K562 (cell line): Measurements from ENCODE around the gene FUCA1. TPM values are rescaled to one million over a fixed set of nuclear protein-coding genes. Genes with fewer than 3 reads are reported as not detected.

Experiments
- ATF3 ChIP-seq, 2 experiments: fragments of 450-650 bp in 1 of 2; sonication (generic) in 1 of 2; formaldehyde crosslinking in 1 of 2; IDR thresholded peaks in 1 of 2; conservative IDR thresholded peaks in 1 of 2; 2 replicates each; pipeline versions ENCODE4 v1.6.1 to v1.8.1; 2016 to 2023; ENCODE audit warnings: mild to moderate bottlenecking in 2 of 2, moderate library complexity in 2 of 2, inconsistent platforms in 1 of 2, missing genetic modification reagents in 1 of 2
- BCLAF1 ChIP-seq, 2 experiments: fragments of 450-650 bp in 1 of 2; IDR thresholded peaks; 2 replicates each; pipeline ENCODE4 v1.6.1; 2011 to 2017; ENCODE audit warnings: low read depth in 2 of 2, antibody characterized with exemption in 1 of 2, borderline replicate concordance in 1 of 2, low read length in 1 of 2, mild to moderate bottlenecking in 1 of 2, mixed read lengths in 1 of 2; ENCODE audit not compliant: control insufficient read depth in 1 of 2
- CC2D1A ChIP-seq: fragments of 450-650 bp; IDR thresholded peaks from 2 replicates; pipeline ENCODE4 v1.6.1; 2017; ENCODE audit warnings: mild to moderate bottlenecking
- DDX20 ChIP-seq: fragments of 450-650 bp; IDR thresholded peaks from 2 replicates; pipeline ENCODE4 v1.6.1; 2016; ENCODE audit warnings: missing genetic modification characterization, low read depth, mild to moderate bottlenecking, missing compliant biosample characterization, moderate library complexity
- KAT7 ChIP-seq: sonication (generic); formaldehyde crosslinking; IDR thresholded peaks from 2 replicates; pipeline ENCODE4 v1.8.0; 2022; ENCODE audit warnings: missing genetic modification reagents, mild to moderate bottlenecking, borderline replicate concordance
- RBM34 ChIP-seq: fragments of 200-400 bp; formaldehyde crosslinking; IDR thresholded peaks from 2 replicates; pipeline ENCODE4 v1.6.1; 2018; ENCODE audit warnings: low read length, borderline replicate concordance; ENCODE audit not compliant: insufficient read depth
- STAG1 ChIP-seq: sonication (generic); formaldehyde crosslinking; IDR thresholded peaks from 2 replicates; pipeline ENCODE4 v1.5.0; 2020; ENCODE audit warnings: missing genetic modification reagents, borderline replicate concordance
- USF2 ChIP-seq: sonication (generic); formaldehyde crosslinking; IDR thresholded peaks from 2 replicates; pipeline ENCODE4 v1.5.0; 2020; ENCODE audit warnings: missing genetic modification reagents
- WHSC1 ChIP-seq: IDR thresholded peaks from one replicate; pipeline ENCODE4 v1.6.1; 2012; ENCODE audit warnings: low read length, control low read depth, inconsistent platforms
- ZC3H4 ChIP-seq: sonication (generic); formaldehyde crosslinking; IDR thresholded peaks from 2 replicates; pipeline ENCODE4 v1.9.0; 2021; ENCODE audit warnings: missing genetic modification reagents, borderline replicate concordance
- ZNF518B ChIP-seq: fragments of 250-450 bp; sonication (Bioruptor Pico); IDR thresholded peaks from 2 replicates; pipeline ENCODE4 v1.5.0; 2021; ENCODE audit warnings: mild to moderate bottlenecking, moderate library complexity
- ZNF57 ChIP-seq: fragments of 450-650 bp; formaldehyde crosslinking; IDR thresholded peaks from 2 replicates; pipeline ENCODE4 v1.4.0; 2020; ENCODE audit warnings: mild to moderate bottlenecking, moderate library complexity
- ZNF584 ChIP-seq: fragments of 200-800 bp; sonication (Bioruptor generic); IDR thresholded peaks from 2 replicates; pipeline ENCODE4 v1.6.1; 2016; ENCODE audit warnings: low read depth, mild to moderate bottlenecking, missing genetic modification characterization, missing compliant biosample characterization
- polyA plus RNA-seq, 8 experiments: library from polyadenylated mRNA; depleted of rRNA in 4 of 8; stranded (reverse) in 5 of 8; unstranded in 3 of 8; fragments of >200 nt; fragmentation: Nextera tagmentation in 2 of 8; fragmentation: Illumina TruSeq in 1 of 8; extraction: Ambion mirVana in 2 of 8; extraction: Trizol in 1 of 8; gene quantifications; 2 replicates each; pipeline versions ENCODE4 v1.2.1 to v1.2.3, GENCODE V29; 2011 to 2014; ENCODE audit warnings: inconsistent platforms in 1 of 8, missing spikeins in 1 of 8
- total RNA-seq, 7 experiments: library from RNA; depleted of rRNA in 6 of 7; stranded (reverse); fragments of >200 nt in 6 of 7; fragmentation: Illumina TruSeq in 2 of 7; extraction: Trizol in 2 of 7; gene quantifications; 2 replicates each; pipeline versions ENCODE4 v1.2.1 to v1.2.3, GENCODE V29; 2011 to 2021; ENCODE audit warnings: low replicate concordance in 1 of 7
- TF ChIP-seq, protein P1 (sequence below), 2 experiments: fragments of 200-800 bp in 1 of 2; sonication (Bioruptor generic) in 1 of 2; sonication (generic) in 1 of 2; formaldehyde crosslinking in 1 of 2; IDR thresholded peaks in 1 of 2; conservative IDR thresholded peaks in 1 of 2; 2 replicates each; pipeline versions ENCODE4 v1.5.0 to v1.6.1; 2016 to 2020; ENCODE audit warnings: missing compliant biosample characterization in 1 of 2, missing genetic modification characterization in 1 of 2, missing genetic modification reagents in 1 of 2

FUCA1 gene
- total and polyA plus RNA-seq, 9 of the 15 experiments (the other 6 are each of a cell fraction or from before 2014, with no cell fraction given), result 7.0 to 20.5 (median 13.5) TPM

GRCh38 chr1:23916209-23917131 is 48.4 kb upstream of the FUCA1 start (continued):
- TF ChIP-seq, protein P1, sequence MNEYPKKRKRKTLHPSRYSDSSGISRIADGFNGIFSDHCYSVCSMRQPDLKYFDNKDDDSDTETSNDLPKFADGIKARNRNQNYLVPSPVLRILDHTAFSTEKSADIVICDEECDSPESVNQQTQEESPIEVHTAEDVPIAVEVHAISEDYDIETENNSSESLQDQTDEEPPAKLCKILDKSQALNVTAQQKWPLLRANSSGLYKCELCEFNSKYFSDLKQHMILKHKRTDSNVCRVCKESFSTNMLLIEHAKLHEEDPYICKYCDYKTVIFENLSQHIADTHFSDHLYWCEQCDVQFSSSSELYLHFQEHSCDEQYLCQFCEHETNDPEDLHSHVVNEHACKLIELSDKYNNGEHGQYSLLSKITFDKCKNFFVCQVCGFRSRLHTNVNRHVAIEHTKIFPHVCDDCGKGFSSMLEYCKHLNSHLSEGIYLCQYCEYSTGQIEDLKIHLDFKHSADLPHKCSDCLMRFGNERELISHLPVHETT (CRISPR knock-in tag; conservative IDR thresholded peaks at IDR 0.05 in 1 of 2, IDR thresholded peaks at IDR 0.05 in 1 of 2), result no peak
- TF ChIP-seq USF2 (CRISPR knock-in tag) (no peak), ATF3 (IDR thresholded peaks at IDR 0.05) (peak; percentile 32; the same call in 1 of the 2 replicates), ATF3 (CRISPR knock-in tag; conservative IDR thresholded peaks at IDR 0.05) (no peak), ZNF584 (CRISPR knock-in tag) (no peak), WHSC1 (no peak), STAG1 (CRISPR knock-in tag) (peak; percentile 54; the same call in 1 of the 2 replicates), ZNF518B (CRISPR knock-in tag) (no peak), RBM34 (no peak), CC2D1A (peak; percentile 87), DDX20 (no peak), ZC3H4 (CRISPR knock-in tag) (no peak), ZNF57 (no peak), KAT7 (no peak), BCLAF1 (IDR thresholded peaks at IDR 0.05; ENCODE audit: borderline replicate concordance in 1 of 2, control insufficient read depth in 1 of 2, low read depth in 2 of 2, low read length in 1 of 2) (no peak)
